Stimulated activated effector memory CD8-positive, alpha-beta T cell treated with anti-CD3 and anti-CD28 coated beads, Interleukin-12 subunit alpha, Interleukin-12 subunit beta, amount 100 ng/mL, for 72 hours (primary cell): ENCODE data around the gene C13orf42.

Source experiments
- ATAC-seq: fragments of 150-1000 bp; cut with Tn5 transposase; 2 replicates; pipeline ENCODE4 v1.10.0; 2021
- DNase-seq, 2 donors: peaks; one replicate each; pipeline ENCODE4 v3.0.0; 2021 to 2022; ENCODE audit warnings: low spot score in 2 of 2
- H3K27ac Mint-ChIP-seq: one replicate; pipeline ENCODE4 v1.8.0; 2022; ENCODE audit warnings: mild to moderate bottlenecking, mixed read lengths
- H3K36me3 Mint-ChIP-seq: one replicate; pipeline ENCODE4 v1.8.0; 2022; ENCODE audit warnings: mild to moderate bottlenecking, mixed read lengths
- H3K4me1 Mint-ChIP-seq: one replicate; pipeline ENCODE4 v1.8.0; 2022; ENCODE audit warnings: mixed read lengths
- H3K4me3 Mint-ChIP-seq: one replicate; pipeline ENCODE4 v1.8.0; 2022; ENCODE audit warnings: mild to moderate bottlenecking, mixed read lengths
- H3K9me3 Mint-ChIP-seq: one replicate; pipeline ENCODE4 v1.8.0; 2022; ENCODE audit warnings: mixed read lengths

The C13orf42 gene

GRCh38 chr13:51058461-51059167 lies 52.5 kb downstream of the C13orf42 start:
- DNase-seq: no peak
- H3K4me3 Mint-ChIP-seq: no peak overlapping the region
- H3K9me3 Mint-ChIP-seq: no peaks in the 10 kb centered on the region
- no peaks in the 10 kb centered on the region for H3K4me1 Mint-ChIP-seq
- H3K36me3 Mint-ChIP-seq: no peaks in the 10 kb centered on the region
- H3K27ac Mint-ChIP-seq: no peak overlapping the region
- no peak for ATAC-seq

- ATAC-seq: no peak
- DNase-seq: no peak
Measured at GRCh38 chr13:51057906-51058305, 53.2 kb downstream of the C13orf42 start.

GRCh38 chr13:51057001-51057400 lies 54.1 kb downstream of the C13orf42 start:
- H3K27ac Mint-ChIP-seq: no peak overlapping the region

More at GRCh38 chr13:51057906-51058305, 53.2 kb downstream of the C13orf42 start:
- H3K4me1 Mint-ChIP-seq: no peaks in the 10 kb centered on the region
- H3K36me3 Mint-ChIP-seq: no peaks in the 10 kb centered on the region
- H3K4me3 Mint-ChIP-seq: no peak overlapping the region
- H3K27ac Mint-ChIP-seq: no peak overlapping the region
- no peaks in the 10 kb centered on the region for H3K9me3 Mint-ChIP-seq

GRCh38 chr13:51052581-51052980 lies 58.5 kb downstream of the C13orf42 start:
- Mint-ChIP-seq H3K9me3 (no peaks in the 10 kb centered on the region), H3K36me3 (no peaks in the 10 kb centered on the region), H3K27ac (no peak overlapping the region), H3K4me1 (no peaks in the 10 kb centered on the region), H3K4me3 (no peak overlapping the region)
- no peak for DNase-seq
- ATAC-seq: no peak

More at GRCh38 chr13:51057001-51057400, 54.1 kb downstream of the C13orf42 start:
- Mint-ChIP-seq H3K4me3 (no peak overlapping the region), H3K4me1 (no peaks in the 10 kb centered on the region), H3K36me3 (no peaks in the 10 kb centered on the region), H3K9me3 (no peaks in the 10 kb centered on the region)
- ATAC-seq (no peak), DNase-seq (no peak)

- ATAC-seq: no peak
- no peaks in the 10 kb centered on the region for H3K36me3 Mint-ChIP-seq
- no peak overlapping the region for H3K27ac Mint-ChIP-seq
- H3K9me3 Mint-ChIP-seq: no peaks in the 10 kb centered on the region
- no peak for DNase-seq
- no peaks in the 10 kb centered on the region for H3K4me1 Mint-ChIP-seq
- H3K4me3 Mint-ChIP-seq: no peak overlapping the region
Measured at GRCh38 chr13:51050021-51050830, 60.8 kb downstream of the C13orf42 start.

- no peak for ATAC-seq
- Mint-ChIP-seq H3K4me1 (no peaks in the 10 kb centered on the region), H3K27ac (no peak overlapping the region), H3K36me3 (no peaks in the 10 kb centered on the region), H3K9me3 (no peaks in the 10 kb centered on the region), H3K4me3 (no peak overlapping the region)
- DNase-seq: no peak
Measured at GRCh38 chr13:51048616-51049015, 62.5 kb downstream of the C13orf42 start.

- H3K4me1 Mint-ChIP-seq: no peaks in the 10 kb centered on the region
- no peak overlapping the region for H3K4me3 Mint-ChIP-seq
- DNase-seq (no peak), ATAC-seq (no peak)
- no peaks in the 10 kb centered on the region for H3K9me3 Mint-ChIP-seq
- no peaks in the 10 kb centered on the region for H3K36me3 Mint-ChIP-seq
- H3K27ac Mint-ChIP-seq: no peak overlapping the region
Measured at GRCh38 chr13:51048166-51048461, 63.0 kb downstream of the C13orf42 start.

GRCh38 chr13:51047434-51048165 lies 63.5 kb downstream of the C13orf42 start:
- DNase-seq (no peak), ATAC-seq (no peak)
- H3K27ac Mint-ChIP-seq: no peak overlapping the region
- no peaks in the 10 kb centered on the region for H3K36me3 Mint-ChIP-seq
- no peaks in the 10 kb centered on the region for H3K9me3 Mint-ChIP-seq
- H3K4me1 Mint-ChIP-seq: no peaks in the 10 kb centered on the region
- no peak overlapping the region for H3K4me3 Mint-ChIP-seq

GRCh38 chr13:51045451-51045850 lies 65.6 kb downstream of the C13orf42 start:
- Mint-ChIP-seq H3K4me3 (no peak overlapping the region), H3K9me3 (no peaks in the 10 kb centered on the region), H3K4me1 (no peaks in the 10 kb centered on the region), H3K36me3 (no peaks in the 10 kb centered on the region), H3K27ac (no peak overlapping the region)
- DNase-seq (no peak), ATAC-seq (no peak)

- Mint-ChIP-seq H3K4me1 (no peaks in the 10 kb centered on the region), H3K4me3 (no peak overlapping the region), H3K27ac (no peak overlapping the region), H3K36me3 (no peaks in the 10 kb centered on the region), H3K9me3 (no peaks in the 10 kb centered on the region)
- no peak for ATAC-seq
- DNase-seq: no peak
Measured at GRCh38 chr13:51044023-51044665, 66.9 kb downstream of the C13orf42 start.

GRCh38 chr13:51043310-51043709 lies 67.8 kb downstream of the C13orf42 start:
- H3K27ac Mint-ChIP-seq: no peak overlapping the region
- ATAC-seq (no peak), DNase-seq (no peak)
- H3K4me1 Mint-ChIP-seq: no peaks in the 10 kb centered on the region
- no peaks in the 10 kb centered on the region for H3K9me3 Mint-ChIP-seq
- H3K36me3 Mint-ChIP-seq: no peaks in the 10 kb centered on the region
- H3K4me3 Mint-ChIP-seq: no peak overlapping the region

- no peaks in the 10 kb centered on the region for H3K4me1 Mint-ChIP-seq
- DNase-seq: no peak
- no peaks in the 10 kb centered on the region for H3K9me3 Mint-ChIP-seq
- no peaks in the 10 kb centered on the region for H3K36me3 Mint-ChIP-seq
- no peak overlapping the region for H3K27ac Mint-ChIP-seq
- H3K4me3 Mint-ChIP-seq: no peak overlapping the region
- ATAC-seq: no peak
Measured at GRCh38 chr13:51041710-51042109, 69.4 kb downstream of the C13orf42 start.

GRCh38 chr13:51041126-51041525 lies 69.9 kb downstream of the C13orf42 start:
- no peak overlapping the region for H3K27ac Mint-ChIP-seq
- H3K4me1 Mint-ChIP-seq: no peaks in the 10 kb centered on the region
- no peaks in the 10 kb centered on the region for H3K9me3 Mint-ChIP-seq
- H3K4me3 Mint-ChIP-seq: no peak overlapping the region
- no peak for ATAC-seq
- H3K36me3 Mint-ChIP-seq: no peaks in the 10 kb centered on the region
- DNase-seq: no peak

- DNase-seq: no peak
Measured at GRCh38 chr13:51040431-51040830, 70.6 kb downstream of the C13orf42 start.

GRCh38 chr13:51036418-51036817 lies 74.7 kb downstream of the C13orf42 start:
- no peak for DNase-seq
- H3K9me3 Mint-ChIP-seq: no peaks in the 10 kb centered on the region
- no peak overlapping the region for H3K27ac Mint-ChIP-seq
- ATAC-seq: no peak
- H3K4me3 Mint-ChIP-seq: no peak overlapping the region
- no peaks in the 10 kb centered on the region for H3K36me3 Mint-ChIP-seq
- no peaks in the 10 kb centered on the region for H3K4me1 Mint-ChIP-seq

More at GRCh38 chr13:51040431-51040830, 70.6 kb downstream of the C13orf42 start:
- Mint-ChIP-seq H3K9me3 (no peaks in the 10 kb centered on the region), H3K36me3 (no peaks in the 10 kb centered on the region), H3K4me1 (no peaks in the 10 kb centered on the region), H3K27ac (no peak overlapping the region), H3K4me3 (no peak overlapping the region)
- no peak for ATAC-seq
